Left colon (tissue), 2 donors: ENCODE results near the gene OR4E1. TPM values are rescaled to one million over a fixed set of nuclear protein-coding genes. Genes with fewer than 3 reads are reported as not detected.
"Not testable (repeated sequence)": the region's sequence is repeated elsewhere in the genome, so short reads cannot be mapped to it uniquely, and the experiment has no call there.

Experiments
- ATAC-seq: fragments of 200-7000 bp; cut with Tn5 transposase; one replicate; pipeline ENCODE4 v1.9.1; 2020; ENCODE audit warnings: mild to moderate bottlenecking, moderate library complexity
- DNase-seq, 2 donors: peaks; one replicate each; pipeline ENCODE4 v3.0.0-alpha.2; 2020
- intact Hi-C, 2 donors: fragments of 100-400 bp; cut with DNase I in 1 of 2; cut with micrococcal nuclease in 1 of 2; formaldehyde crosslinking; loops; one replicate each; pipeline versions ENCODE4 v1.11.2 to v1.14.0; 2022; cut with DNase I, micrococcal nuclease
- long read RNA-seq: library from polyadenylated mRNA; unstranded; transcript quantifications from one replicate; pipeline ENCODE4 v2.0.0, GENCODE V29; 2021
- total RNA-seq, 2 donors: library from RNA; stranded (reverse); fragmentation: NEBNext Ultra II Directional; extraction: Animal tissue kit (Norgen Biotek cat#: 25700); gene quantifications; one replicate each; pipeline ENCODE4 v1.2.1, GENCODE V29; 2021
- donor health status: DM: no; HTN: no; CAD: no.
- donor health status: DM: yes; HTN: yes; CAD: no.

OR4E1 gene, protein sequence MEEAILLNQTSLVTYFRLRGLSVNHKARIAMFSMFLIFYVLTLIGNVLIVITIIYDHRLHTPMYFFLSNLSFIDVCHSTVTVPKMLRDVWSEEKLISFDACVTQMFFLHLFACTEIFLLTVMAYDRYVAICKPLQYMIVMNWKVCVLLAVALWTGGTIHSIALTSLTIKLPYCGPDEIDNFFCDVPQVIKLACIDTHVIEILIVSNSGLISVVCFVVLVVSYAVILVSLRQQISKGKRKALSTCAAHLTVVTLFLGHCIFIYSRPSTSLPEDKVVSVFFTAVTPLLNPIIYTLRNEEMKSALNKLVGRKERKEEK
- not detected for total RNA-seq
- long read RNA-seq = 0 reads

DNA sequence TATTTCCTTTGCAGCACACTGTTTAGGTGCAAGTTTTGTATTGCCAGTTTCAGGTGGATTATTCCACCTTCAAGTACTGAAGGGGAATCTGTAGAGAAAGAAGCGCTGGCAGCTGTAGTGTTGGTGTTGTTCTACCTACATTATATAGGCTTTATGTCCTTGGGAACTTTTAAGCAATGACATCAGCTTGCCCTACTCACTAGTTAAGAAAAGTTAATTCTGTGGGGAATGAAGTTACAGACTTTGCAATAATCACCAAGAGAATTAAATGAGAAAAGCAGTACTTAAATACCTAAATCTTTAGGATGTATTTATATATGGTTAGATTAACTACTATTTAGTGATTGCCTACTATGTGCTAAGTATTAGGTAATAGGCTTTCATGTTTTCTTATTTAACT, at the start of gene OR4E1:
Gene OR4E1, minus strand, starts transcription at position 101 of the 400 bp plus-strand sequence. CDS start 2,883 bp downstream, outside the sequence.
- DNase-seq (no peak), ATAC-seq (no peak)
- intact Hi-C loops = no loop called here

DNA sequence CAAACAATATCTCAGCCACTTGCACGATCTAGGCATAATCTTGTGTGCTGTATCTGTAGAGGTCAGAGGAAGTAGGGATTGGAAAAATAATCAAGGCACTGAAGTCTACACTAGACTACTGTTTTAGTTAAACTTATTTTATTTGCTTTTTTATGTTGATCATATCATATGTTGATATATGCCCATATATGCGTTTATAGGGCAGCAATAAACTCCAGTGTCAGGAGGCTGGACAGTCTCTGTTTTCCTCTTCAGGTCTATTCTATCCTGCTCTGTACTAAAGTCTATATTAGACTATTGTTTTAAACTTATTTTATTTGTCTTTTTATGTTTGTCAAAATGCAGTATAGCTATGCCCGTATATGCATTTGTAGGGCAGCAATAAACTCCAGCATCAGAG, 47.9 kb upstream of the OR4E1 start:
- DNase-seq (no peak), ATAC-seq (peak; percentile 95)
- intact Hi-C loops = no loop called here

DNA sequence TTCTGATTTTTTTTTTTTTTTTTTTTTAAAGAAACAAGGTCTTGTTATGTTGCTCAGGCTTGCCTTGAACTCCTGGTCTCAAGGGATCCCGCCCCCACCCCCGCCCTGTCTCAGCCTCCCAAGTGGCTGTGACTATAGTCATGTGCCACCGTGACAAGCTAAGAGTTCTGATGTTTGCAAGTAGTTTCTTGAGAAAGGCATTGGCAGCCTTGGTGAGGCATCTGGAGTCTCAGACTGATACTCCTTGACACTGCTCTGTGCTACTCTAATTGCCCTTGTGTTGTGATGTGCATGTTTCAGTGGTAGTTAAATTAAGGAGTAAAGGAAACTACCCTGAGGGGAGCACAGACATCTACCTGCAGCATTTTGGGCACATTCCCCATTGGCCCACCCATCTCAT, 46.2 kb upstream of the OR4E1 start:
- intact Hi-C loops = no loop called here
- ATAC-seq (no peak), DNase-seq (no peak)

DNA sequence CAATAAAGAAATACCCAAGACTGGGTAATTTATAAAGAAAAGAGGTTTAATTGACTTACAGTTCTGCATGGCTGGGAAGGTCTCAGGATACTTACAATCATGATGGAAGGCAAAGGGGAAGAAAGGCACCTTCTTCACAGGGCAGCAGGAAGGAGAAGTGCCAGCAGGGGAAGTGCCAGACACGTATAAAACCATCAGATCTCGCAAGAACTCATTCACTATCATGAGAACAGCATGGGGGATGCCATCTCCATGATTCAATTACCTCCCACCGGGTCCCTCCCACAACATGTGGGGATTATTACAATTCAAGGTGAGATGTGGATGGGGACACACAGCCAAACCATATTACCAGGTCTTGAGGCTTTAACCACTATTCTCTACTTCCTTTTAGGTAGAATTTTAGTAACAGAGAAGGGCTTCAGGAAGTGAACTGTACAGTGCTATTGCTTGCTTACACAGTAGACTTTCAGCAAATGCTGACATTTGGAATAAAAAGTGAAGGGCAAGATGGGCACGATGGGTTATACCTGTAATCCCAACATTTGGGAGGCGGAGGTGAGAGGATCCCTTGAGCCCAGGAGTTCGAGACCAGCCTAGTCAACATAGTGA, 40.8 kb upstream of the OR4E1 start:
- intact Hi-C loops = no loop called here
- no peak for ATAC-seq
- DNase-seq = no peak

DNA sequence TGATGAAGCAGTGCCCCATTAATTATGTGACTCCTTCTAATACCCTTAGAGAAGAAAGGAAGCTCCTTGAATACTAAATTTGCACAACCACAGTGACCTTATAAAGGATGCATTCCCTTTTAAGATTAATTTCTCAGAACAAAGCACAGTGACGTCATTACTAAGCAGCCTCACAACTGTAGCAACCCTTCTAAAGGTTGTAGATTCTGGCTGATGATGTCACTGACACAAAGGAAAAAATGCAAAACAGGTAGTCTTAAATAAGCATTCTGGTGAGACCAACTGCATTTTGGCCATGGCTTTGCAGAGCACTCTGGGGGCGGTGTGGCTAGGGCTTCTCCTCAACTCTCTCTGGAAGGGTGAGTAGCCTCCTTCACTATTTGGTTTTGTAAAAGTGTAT, 38.4 kb upstream of the OR4E1 start:
- no peak for ATAC-seq
- intact Hi-C loops = no loop called here
- no peak for DNase-seq

DNA sequence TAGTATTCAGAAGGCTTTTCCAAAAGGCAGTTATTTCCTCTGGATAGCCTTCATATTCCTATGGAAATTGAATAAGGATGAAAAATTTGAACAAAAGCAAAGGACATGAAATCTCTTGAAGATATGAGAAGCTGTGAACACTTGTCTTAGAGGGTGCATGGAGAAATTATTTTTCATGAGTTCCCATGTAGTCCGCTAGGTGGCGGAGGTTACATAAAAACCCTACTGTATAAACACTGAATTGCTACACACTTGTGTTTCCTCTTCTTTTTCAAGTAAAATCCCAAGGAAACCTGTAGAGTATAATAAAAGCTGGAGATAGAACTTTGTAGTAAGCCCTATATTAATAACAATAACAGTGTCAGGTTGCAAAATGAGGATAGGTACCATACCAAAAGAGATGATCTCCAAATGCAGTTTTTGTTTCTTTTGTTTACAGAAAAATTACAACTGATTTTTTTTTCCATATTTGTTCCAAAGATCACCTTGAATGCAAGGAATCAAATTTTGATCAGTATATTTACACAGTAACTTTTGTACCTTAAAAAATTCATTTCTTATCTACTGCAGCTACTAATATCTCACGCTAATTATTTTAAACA, 37.8 kb upstream of the OR4E1 start:
- no peak for DNase-seq
- intact Hi-C loops = no loop called here
- peak; percentile 70 for ATAC-seq

DNA sequence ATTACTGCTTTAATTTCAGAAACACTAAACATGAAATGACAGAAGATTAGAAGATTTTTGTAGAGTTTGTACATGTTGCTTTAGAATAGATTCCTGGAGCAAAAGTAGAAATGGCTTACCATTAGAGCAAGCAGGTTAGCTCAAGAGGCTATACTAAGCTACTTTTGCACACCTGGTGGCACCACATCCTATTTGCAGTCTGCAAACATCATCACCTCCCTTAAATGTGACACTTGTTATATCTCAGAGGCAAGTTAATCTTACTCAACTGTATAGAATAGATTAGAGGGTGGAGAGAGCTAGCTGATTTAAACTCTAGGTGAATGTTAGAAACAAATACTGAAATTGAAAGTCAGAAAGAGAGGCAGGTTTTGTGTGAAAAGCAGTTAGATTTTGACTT, 30.7 kb upstream of the OR4E1 start:
- DNase-seq = no peak
- intact Hi-C loops = no loop called here
- ATAC-seq = peak; percentile 75

DNA sequence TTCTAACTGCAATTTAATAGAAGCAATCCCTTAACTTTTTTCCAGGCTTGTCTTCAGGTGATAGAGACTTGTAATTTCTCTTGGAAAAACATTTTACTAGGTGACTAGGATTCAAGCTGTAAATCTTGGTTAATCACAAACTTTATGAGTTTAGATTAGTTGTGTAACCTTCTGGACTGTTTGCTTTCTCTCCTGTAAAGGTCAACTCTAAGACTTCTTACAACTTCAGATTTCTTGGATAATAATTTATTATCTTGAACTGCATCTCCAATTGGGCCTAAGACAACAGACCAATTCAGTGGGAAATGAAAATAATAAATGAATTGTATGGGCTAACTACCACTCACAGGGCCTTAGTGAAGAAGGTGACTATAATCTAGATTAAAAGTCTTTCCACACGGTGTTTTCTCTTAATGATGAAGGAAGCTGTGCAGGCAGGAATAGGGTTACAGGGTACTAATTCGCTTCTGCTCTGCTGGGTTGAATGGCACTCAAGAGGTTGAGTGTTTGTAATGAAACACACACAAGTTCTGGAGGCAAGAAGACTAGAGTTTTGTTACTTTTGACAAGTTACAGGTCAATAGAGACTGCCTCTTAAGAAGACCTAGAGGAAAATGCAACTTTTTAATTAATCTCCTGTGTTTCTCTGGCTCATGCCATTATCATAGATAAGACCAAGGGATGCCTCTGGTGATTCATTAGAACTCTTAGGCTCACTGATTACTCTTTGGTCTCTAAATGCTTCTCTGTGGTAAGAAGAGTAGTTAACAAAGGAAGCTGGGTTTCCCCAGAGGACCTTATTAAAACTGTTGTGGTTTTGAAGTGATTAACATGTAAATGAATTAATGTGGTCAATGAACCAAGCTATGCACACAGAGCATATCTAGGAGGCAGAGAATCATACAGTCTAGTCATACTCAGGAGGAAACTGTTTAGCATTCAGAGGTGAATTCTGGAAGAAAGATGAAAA, 30.0 kb upstream of the OR4E1 start:
- intact Hi-C loops = no loop called here
- DNase-seq = no peak
- ATAC-seq = peak; percentile 80

DNA sequence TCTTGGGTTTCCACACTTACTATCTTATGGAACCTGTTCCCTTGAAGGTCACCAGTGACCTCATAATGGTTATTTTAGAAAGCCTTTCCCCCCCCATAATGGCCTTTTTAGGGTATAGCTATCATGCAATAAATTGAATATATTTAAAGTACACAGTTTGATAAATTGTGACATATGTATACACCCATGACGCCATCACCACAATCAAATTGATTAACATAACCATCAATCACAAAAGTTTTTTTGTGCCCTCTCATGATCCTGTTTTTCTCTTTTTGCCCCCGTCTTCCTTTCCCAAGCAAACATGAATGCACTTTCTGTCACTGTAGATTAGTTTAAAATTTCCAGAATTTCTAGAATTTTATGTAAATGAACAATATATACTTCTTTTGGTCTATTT, 28.7 kb upstream of the OR4E1 start:
- intact Hi-C loops = no loop called here
- ATAC-seq (no peak), DNase-seq (no peak)

DNA sequence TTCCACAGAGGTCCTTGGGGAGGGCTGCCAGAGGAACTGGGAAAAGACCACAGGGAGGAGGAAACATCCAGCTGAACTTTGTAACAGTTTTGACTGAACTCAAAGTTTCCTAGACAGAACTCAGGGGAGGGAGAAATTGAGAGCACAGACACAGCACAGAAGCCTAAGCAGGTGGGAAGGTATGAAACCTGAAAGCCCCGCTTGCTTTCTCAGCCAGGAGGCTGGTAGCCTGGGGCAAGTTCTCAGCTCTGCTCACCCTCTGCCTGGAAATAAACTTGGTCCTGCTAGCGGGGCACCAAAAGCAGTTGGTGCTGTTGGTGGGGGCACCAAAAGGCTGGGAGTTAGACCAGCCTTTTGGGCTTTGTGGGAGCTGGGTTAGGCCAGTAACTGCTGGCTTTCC, 25.9 kb upstream of the OR4E1 start:
- no peak for DNase-seq
- intact Hi-C loops = no loop called here
- peak; percentile 36 for ATAC-seq

DNA sequence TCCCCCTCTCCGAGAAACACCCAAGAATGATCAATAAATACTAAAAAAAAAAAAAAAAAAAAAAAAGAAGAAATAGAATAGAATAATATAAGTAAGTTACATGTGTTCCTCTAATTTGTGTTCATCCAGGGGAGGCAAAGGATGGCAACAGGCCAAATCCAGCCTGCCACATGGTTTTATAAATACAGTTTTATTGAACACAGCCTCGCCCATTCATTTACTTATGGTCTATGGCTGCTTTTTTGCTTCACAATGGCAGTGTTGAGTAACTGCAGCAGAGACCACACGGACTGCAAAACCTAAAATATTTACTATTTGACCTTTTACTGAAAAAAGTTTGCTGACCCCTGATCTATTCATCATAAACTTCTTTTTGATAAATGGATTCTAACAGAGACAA, 24.9 kb upstream of the OR4E1 start:
- peak; percentile 88 for ATAC-seq
- intact Hi-C loops, DNase-seq: not testable (repeated sequence)

DNA sequence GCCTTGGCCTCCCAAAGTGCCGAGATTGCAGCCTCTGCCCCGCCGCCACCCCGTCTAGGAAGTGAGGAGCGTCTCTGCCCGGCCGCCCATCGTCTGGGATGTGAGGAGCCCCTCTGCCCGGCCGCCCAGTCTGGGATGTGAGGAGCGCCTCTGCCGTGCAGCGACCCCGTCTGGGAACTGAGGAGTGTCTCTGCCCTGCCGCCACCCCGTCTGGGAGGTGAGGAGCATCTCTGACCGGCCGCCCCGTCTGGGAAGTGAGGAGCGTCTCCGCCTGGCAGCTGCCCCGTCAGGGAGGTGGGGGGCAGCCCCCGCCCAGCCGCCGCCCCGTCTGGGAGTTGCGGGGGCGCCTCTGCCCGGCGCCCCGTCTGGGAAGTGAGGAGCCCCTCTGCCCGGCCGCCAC, 24.0 kb upstream of the OR4E1 start:
- DNase-seq, intact Hi-C loops, ATAC-seq: not testable (repeated sequence)

DNA sequence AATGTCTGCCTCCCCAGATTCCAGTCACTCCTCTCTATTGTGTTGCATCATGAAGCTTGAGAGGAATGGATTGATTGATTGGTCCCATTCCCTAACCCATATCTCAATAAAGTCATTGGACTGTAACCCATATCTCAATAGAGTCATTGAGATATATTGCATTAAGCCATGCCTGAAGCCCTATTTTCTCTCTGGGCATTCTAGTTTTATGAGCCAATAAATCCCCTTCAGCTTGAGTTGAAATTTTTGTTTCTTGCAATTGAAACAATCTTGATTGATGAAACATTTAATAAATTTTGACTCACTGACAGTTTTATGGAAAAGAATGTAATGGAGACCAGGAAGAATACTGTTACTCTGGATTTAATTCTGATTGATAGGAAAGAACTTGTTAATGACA, 20.8 kb upstream of the OR4E1 start:
- ATAC-seq (no peak), DNase-seq (no peak)
- intact Hi-C loops = no loop called here

DNA sequence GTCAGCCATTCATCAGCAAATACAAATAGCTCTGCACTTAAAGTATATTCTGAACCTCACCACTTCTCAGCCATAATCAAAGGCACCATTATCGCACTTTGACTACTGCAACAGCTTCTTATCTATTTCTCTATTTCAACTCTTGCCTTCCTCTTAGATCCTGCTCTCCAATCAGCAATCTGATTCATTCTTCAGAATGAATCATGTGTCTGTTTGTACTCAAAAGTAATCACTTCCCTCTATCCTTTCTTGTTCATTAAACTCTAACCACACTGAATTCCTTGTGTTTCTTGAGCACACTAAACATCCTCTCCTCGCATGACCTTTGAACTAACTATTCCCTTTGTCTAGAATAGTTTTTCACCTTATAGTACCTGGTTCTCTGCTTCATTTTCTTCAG, 12.8 kb upstream of the OR4E1 start:
- intact Hi-C loops = no loop called here
- ATAC-seq (peak; percentile 80), DNase-seq (no peak)

DNA sequence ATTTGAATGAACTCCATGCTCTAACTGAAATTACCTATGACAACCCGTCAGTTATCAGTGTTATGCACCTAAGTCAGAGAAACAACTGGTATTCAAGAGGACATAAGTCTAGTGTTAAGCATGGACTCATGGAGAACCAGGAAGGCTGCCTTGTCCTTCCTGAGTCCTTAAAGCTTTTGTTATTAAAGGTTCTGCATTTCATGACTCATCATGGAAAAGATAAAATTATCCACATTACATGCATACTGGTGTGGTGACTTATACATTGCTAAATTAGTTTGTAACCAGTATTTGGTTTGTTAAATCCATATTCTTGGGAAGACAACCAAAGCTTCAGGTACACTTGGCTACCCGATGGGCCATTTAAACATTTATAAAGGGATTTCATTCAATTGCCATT, 6.5 kb upstream of the OR4E1 start:
- intact Hi-C loops = no loop called here
- no peak for ATAC-seq
- DNase-seq = no peak

DNA sequence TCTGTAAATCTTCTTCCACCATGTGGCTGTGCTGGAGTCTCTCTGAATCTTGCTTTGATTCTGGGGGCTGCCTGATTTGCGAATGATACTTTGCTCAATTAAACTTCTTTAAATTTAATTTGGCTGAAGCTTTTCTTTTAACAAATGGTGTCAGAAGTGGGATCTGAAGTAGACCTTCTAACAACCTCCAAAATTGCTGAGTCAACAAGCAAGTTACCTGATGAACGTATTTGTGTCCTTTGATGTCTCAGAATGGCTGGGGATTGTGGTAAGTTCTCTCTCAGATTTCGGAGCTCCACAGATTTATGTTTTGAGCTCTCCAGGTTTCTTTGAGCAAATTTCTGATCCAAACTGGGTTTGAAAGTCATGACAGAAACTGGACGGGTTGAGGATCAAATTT, 1.9 kb upstream of the OR4E1 start:
- ATAC-seq (no peak), DNase-seq (no peak)
- intact Hi-C loops = no loop called here

DNA sequence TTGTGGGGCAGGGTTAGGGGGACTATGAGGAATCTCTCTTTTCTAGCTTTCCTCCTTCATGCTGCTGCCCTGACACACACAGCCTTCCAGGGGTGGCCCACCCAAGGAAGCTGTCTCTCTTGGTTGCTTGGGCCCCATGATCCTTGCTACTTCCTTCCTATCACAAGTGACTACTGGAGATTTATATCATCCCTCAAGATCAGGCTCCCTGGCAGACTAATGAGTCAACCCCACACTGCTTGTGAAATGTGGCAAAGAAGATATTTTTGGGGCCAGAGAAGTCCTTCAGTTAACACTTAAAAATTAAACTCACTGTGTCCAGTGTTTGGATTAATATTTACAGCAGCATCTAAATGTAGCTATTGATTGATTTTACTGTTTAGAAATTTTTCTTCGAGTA, 1.5 kb downstream of the OR4E1 start:
- DNase-seq = no peak
- intact Hi-C loops = no loop called here
- no peak for ATAC-seq

DNA sequence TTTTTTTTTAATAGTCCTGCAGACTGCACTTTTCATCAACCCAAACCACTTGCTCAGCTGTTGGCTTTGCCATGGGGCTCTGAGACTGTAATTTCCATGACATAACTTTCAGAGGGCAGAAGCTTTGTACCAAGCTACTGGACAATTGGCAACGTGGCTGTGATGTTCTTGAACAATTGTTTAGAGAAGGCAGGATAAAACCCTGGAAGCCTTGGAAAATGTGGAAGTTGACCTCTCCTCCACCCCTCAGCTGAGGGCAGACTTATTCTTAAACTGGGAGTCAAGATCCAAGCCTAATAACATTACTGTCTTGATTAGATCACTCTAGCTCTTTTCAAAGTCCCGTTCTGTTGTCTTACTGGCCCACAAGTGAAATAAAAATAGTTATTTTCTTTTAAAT, 2.2 kb downstream of the OR4E1 start:
- no peak for DNase-seq
- no peak for ATAC-seq
- intact Hi-C loops = no loop called here

DNA sequence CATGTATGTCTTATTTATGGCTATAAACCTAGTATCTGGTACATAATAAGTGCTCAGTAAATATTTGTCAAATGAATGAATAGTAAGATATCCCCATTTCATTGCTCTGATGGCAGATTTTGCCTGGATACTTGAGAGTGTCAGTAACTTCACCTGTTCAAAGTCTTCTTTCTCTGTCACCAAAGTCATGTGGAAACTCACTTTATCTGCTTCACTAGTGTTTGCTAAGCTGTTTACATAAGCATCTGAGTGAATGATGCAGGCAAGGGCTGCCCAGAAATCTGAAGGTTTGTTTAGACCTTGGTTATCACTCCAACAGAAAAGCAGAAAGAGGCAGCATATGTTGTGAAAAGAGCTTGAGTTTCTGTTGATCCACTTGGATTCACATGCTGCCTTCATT, 4.3 kb downstream of the OR4E1 start:
- DNase-seq = no peak
- intact Hi-C loops = no loop called here
- no peak for ATAC-seq
